Fibroblast of the aortic adventitia (primary cell): ENCODE data around the gene FKBP11. TPM values are rescaled to one million over a fixed set of nuclear protein-coding genes. Genes with fewer than 3 reads are reported as not detected.
A peak's percentile ranks its signal among the peaks of the same experiment; 100 is the strongest.
"Not testable (repeated sequence)": the region's sequence is repeated elsewhere in the genome, so short reads cannot be mapped to it uniquely, and the experiment has no call there.

Source experiments
- DNase-seq: peaks from one replicate; pipeline ENCODE4 v3.0.0-alpha.2; 2010; ENCODE audit warnings: low read depth
- H3K4me3 ChIP-seq: 2 replicates; pipeline ENCODE4 v1.5.1; 2011; ENCODE audit warnings: low read depth, mild to moderate bottlenecking, control low read depth, low read length, moderate library complexity
- CTCF ChIP-seq: IDR thresholded peaks from 2 replicates; pipeline ENCODE4 v1.5.1; 2011; ENCODE audit warnings: mild to moderate bottlenecking, low read length, control low read depth, inconsistent platforms; ENCODE audit not compliant: insufficient read depth
- total RNA-seq: library from RNA; depleted of rRNA; stranded (reverse); fragments of >200 nt; gene quantifications from 2 replicates; pipeline ENCODE4 v1.2.3, GENCODE V29; 2012; ENCODE audit warnings: low replicate concordance

FKBP11 gene
- total RNA-seq, 1 donor = 23.8 TPM

GRCh38 chr12:48882972-48883304 is 42.4 kb downstream of the FKBP11 start:
- no peak for TF ChIP-seq CTCF
- DNase-seq = no peak
- no peak overlapping the region for H3K4me3 ChIP-seq

DNA sequence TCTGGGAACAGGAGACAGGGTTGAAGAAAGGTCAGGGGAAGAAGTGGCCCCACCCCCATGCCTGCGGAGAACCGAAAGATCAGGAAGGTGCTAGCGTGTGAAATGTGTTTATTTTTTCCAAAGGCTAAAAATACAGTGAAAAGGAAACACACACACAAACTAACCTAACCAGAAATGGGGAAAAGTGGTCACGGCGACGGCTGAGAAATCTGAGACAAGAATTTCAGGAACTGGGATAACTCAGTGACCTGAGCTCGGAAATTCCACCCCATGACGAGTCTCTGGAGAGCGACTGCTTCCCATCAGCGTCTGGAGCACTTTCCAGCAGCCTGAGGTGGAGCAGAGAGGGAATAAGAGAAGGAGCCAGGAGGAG is 43.0 kb downstream of the FKBP11 start:
- peak overlapping the region; percentile 28 for H3K4me3 ChIP-seq
- DNase-seq = peak; percentile 73

DNA sequence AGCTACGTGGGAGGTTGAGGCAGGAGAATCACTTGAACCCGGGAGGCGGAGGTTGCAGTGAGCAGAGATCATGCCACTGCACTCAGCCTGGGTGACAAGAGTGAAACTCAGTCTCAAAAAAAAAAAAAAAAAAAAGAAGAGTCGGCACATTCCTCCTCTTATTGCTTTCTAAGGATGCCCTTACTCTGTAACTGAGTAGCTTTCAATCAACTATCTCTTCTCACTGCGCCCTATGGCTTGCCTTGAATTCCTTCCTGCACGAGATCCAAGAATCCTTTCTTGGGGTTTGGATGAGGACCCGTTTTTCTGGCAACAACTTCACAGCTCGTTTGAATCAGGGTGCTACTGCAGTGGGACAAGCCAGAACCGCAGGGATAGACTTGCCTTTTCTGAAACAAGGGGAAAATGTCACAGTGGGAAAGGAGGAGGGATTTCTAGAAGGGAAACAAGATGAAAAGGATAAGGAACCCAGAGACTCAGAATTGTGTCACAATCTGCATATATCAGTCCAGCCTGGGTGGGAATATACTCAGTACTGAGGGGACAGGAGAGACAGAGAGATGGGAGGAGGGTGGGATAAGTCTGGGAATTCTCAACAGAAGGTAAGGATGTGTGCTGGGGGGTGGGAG is 43.5 kb downstream of the FKBP11 start:
- peak overlapping the region; percentile 28 for H3K4me3 ChIP-seq
- TF ChIP-seq CTCF = no peak

More for the DNA sequence above, 43.0 kb downstream of the FKBP11 start:
- TF ChIP-seq CTCF = no peak

DNA sequence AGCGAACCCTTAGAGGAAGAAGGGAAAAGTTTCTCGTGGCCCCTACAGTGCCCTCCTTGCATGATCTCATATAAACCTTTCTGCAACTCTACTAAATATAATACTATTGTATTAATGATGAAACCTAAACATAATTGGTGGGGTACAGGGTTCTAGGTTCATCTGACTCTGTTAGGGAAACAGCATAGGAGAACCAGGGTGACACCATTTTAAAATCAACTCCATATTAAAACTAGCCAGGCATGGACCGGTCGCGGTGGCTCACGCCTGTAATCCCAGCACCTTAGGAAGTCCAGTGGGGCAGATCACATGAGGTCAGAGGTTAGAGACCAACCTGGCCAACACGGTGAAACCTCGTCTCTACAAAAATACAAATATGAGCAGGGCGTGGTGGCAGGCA is 44.6 kb downstream of the FKBP11 start:
- H3K4me3 ChIP-seq = no peak overlapping the region
- no peak for DNase-seq
- no peak for TF ChIP-seq CTCF

More for the DNA sequence above, 43.5 kb downstream of the FKBP11 start:
- peak; percentile 45 for DNase-seq

DNA sequence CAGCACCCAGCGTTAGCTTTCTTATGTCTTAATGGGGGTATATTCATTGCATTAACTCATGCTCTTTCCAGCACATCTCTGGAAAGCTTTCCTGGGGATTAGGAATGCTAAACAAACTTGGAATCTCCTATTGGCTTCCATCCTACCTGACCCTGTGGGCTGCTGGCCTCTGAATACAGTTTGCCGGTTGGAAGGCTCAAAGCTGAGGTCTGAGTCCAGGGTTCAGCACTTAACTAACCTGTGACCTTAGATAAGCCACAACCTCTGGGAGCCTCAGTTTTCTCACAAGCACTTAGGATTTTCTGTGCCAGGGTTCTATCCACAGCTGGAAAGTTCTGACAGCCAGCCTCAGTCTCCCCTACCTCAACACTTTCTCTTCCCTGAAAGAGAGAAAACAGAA is 46.7 kb downstream of the FKBP11 start:
- no peak for DNase-seq
- no peak overlapping the region for H3K4me3 ChIP-seq

DNA sequence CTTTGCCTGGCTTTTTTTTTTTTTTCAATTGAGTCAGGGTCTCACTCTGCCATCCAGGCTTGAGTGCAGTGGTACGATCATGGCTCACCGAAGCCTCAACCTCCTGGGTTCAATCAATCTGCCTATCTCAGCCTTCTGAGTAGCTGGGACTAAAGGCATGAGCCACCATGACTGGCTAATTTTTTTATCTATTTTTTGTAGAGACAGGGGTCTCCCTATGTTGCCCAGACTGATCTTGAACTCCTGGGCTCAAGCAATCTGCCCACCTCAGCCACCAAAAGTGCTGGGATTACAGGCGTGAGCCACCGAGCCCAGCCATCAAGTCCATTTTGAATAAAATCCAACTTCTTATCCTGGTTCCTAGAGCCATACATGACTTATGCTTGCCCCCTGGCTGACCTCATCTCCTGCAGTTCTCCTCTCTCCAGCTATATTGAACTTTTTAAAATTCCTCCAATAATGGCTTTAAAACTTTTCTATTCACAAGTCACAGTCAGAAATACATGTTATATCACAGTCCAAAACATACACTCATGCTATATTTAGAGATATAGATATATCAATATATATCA is 49.3 kb downstream of the FKBP11 start:
- TF ChIP-seq CTCF = no peak
- no peak overlapping the region for H3K4me3 ChIP-seq
- peak; percentile 69 for DNase-seq

More for the DNA sequence above, 46.7 kb downstream of the FKBP11 start:
- TF ChIP-seq CTCF = no peak

- not testable (repeated sequence) for DNase-seq, H3K4me3 ChIP-seq
These were observed 51.8 kb downstream of the FKBP11 start for GRCh38 chr12:48873534-48873933.
